GM19193 (cell line): ENCODE results near the gene TPX2.

ENCODE experiments used
- POLR2A ChIP-seq: IDR thresholded peaks from 4 replicates; pipeline ENCODE4 v1.6.1; 2011; ENCODE audit not compliant: insufficient read depth, insufficient read length; ENCODE audit errors: extremely low read depth

The TPX2 gene

DNA sequence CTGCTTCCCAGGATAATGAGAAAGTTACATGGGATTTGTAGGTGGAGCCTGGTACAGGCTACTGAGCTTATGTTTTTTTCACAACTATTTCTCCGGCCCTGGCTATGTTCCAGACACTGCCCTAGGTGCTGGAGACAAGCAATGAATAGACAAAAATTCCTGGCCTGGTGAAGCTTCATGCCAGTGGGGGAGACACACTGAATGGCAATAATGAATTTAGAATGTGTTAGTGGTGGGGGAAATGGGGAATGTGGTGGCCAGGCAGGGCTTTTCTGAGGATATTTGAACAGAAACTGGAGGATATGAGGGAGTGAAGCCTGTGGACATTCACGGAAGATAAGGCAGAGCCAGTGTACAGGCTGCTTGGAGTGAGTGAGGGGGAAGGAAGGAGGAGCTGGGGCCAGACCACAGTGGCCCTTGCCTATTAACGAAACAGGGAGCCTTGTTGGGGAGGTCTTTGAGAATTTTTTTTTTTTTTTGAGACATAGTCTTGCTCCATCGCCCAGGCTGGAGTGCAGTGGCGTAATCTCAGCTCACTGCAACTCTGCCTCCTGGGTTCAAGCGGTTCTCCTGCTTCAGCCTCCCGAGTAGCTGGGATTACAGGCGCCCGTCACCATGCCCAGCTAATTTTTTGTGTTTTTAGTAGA, 99.7 kb downstream of the TPX2 start:
- TF ChIP-seq POLR2A = no peak

DNA sequence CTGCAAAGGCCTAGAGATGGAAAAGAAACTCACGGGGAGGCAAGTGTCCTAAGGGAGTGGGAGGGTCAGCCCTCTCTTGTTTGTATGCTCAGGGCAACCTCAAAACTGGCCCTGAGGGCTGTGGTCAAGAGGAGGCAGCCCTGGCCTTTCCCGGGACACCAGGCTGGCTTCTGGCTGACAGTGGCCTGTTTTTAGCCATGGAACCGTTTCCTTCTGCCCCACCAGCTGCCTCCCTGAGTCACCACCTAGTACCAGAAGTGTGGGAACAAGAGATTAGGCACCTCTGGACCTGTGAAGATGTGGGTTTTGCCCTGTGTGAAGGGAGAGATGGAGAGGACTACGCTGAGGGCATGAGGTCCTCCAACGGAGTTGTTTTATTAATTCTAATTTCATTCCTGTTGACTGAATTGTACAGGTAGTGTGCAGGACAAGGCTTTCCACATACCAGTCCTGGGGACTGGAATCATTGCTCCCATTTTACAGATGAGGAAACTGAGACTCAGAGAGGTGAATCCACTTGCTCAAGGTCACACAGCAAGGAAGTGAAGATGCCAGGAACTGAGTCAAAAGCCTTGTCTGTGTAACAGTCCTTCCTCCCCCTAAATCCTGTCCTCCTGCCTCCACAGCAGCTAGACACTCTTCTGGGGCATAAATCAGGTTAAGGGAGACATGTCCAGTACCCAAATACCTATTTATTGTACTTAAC, 100.8 kb downstream of the TPX2 start:
- TF ChIP-seq POLR2A = no peak

DNA sequence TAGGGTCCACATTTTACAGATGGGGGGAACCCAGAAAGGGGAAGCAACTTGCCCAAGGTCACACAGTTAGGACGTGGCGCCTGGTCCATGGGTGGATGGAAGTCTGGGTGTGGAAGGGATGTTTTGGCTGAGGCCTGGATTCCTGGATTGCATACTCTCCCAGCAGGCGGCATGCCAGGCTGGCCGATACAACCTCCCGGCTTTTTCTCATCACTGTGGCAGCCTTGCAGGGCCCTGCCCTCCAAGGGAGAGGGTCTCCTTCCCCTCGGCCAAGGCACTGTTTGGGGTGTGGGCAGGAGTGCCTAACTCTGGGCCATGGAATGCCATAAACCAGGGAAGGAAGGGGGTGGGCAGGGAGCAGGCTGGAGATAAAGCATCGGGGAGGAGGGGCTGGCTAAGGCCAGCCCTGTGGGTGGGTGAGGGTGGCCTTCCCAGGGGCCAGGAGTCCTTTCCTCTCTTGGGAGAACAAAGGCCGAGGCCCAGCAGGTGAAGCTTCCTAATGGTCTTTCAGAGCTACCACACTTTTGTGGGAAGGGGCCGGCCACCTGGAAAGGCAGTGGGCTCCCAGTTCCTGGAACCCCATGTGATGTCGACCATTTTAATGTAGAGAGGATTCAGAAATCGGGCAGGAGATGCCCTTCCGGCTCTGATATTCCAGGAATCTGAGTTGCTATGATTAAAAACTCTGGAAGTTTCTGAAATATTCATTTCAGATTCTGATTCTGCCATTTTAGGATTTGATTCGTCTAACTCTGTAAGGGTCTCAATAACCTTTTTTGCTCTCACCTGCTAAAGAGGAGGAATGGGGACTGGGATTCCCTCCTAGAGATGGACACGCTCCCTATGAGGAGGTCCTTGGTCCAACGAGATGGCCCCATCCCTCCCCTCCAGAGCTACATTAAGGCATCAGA, 102.1 kb downstream of the TPX2 start:
- TF ChIP-seq POLR2A = no peak

GRCh38 chr20:31841928-31842327, 102.8 kb downstream of the TPX2 start:
- no peak for TF ChIP-seq POLR2A

DNA sequence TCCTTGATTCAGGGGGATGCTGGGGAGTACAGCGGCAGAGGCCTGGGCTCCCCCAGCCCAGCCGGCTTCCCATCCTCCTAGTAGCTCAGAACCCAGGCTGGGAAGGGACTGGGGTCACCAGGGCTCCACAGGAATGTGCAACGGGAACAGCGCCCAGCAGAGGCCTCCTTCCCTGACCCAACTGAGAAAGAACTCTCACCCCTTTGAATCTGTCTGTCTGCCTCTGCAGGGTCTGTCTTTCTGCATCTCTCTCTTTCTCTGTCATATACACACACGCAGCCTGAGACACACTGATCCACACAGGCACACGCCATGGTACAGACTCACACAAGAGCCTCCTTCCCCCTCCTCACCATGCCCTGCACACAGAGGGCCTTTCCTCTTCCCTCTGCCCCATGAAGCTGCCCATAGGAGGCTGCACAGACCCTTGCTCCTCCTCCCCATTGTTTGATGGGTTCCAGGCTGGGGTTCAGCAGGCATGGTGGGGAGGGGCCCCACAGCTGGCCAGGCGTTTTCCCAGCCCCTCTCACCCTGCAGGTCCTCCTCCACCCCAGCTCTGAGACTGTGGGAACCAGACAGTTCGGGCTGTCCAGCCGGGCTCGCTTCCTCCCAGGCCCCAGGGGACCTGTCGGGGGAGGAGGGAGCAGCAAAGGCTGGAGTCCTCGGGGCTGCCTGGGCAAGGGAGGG, 103.5 kb downstream of the TPX2 start:
- no peak for TF ChIP-seq POLR2A

GRCh38 chr20:31843288-31843687, 104.2 kb downstream of the TPX2 start:
- no peak for TF ChIP-seq POLR2A

DNA sequence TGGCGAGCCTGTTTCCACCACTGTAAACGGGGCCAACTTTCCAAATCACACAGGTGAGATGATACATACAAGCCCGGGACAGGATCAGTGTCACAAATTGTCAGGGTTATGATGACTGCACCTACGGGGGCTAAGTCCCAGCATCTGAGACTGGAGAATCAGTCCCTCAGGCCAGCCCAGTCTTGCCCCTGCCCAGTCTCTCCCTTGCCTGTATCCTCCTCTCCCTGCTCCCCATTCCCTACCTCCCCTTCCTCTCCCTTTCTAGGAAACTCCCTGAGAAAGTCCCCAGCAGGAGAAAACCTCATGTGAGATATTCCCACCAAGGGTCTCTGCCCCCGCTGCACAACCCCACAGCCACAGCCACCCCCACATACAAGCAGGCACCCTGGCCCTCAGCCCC, 104.8 kb downstream of the TPX2 start:
- TF ChIP-seq POLR2A = no peak

GRCh38 chr20:31844737-31845299, 105.7 kb downstream of the TPX2 start:
- TF ChIP-seq POLR2A = no peak

GRCh38 chr20:31845300-31845863, 106.3 kb downstream of the TPX2 start, which contains the start of gene FOXS1:
FOXS1 (minus strand) TSS chr20:31845604; CDS start chr20:31845542, 62 bp downstream.
- TF ChIP-seq POLR2A = no peak

GRCh38 chr20:31846793-31847138, 107.7 kb downstream of the TPX2 start:
- TF ChIP-seq POLR2A = no peak

- no peak for TF ChIP-seq POLR2A
These were observed 109.3 kb downstream of the TPX2 start for GRCh38 chr20:31848088-31848999.

DNA sequence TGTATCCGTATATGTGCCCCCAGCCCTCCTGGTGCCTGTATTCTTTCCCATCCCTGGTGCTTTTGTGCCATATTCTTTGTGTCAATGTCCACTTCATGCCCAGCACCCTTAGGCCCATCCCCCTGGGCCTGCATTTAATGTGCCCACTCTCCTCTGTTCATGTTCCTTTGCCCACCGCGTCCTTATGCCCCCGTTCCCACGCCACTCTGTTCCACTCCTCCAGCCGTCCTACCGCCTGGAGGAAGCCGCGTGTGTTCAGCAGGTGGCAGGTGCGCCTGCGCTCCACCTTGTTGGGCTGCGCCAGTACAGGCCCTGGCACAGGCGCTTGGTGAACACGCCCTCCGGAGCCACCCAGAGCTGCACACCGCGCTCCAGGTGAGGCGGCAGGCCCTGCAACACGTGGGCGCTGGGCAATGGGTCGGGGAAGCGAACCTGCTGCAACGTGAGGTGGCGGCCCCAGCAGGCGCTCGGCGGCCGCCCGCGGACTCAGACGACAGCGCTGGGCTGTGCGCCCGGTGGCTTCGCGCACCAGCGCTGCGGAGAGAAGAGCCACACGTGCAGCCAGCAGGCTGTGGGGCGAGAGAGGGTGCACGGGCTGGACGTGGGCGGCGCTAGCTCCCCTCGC, 110.3 kb downstream of the TPX2 start:
- no peak for TF ChIP-seq POLR2A
